GM12892 (cell line): ENCODE data around the gene P2RY8.

Source experiments
- POLR2A ChIP-seq: IDR thresholded peaks from 2 replicates; pipeline ENCODE4 v1.6.1; 2011; ENCODE audit warnings: low read depth, low read length, control low read depth
- TAF1 ChIP-seq: IDR thresholded peaks from 2 replicates; pipeline ENCODE4 v1.6.1; 2011; ENCODE audit warnings: low read depth, mild to moderate bottlenecking, control low read depth, low read length, borderline replicate concordance

DNA sequence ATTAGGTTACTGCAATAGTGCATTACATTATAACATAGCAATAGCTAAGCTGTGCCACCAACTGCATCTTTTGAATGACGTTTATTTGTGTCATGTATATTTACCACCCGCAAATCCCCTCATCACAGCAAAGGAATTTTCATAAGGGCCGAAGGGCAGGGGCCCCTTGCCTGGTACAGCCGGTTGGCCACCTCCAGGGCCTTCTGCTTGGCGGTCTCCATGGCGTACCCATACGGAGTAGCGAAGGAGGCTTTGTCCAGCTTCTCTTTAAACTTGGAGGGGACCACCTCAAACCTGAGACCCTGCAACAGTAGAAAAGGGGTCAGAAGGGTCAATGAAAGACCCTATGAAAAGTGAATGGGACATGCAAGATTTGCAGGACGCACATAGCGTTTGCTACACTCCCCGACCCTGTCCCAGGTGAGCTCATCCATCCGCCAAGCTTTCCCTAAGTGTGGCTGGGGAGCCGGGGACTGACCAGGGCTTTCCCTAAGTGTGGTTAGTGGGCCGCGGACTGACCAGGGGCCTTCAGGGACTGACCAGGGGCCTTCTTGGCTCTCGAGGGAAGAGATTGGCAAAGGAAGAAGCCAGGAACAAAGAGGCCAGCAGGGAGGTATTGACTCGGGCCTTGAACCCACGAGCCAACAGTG, 94.8 kb downstream of the P2RY8 start:
- TF ChIP-seq TAF1 (no peak), POLR2A (no peak)
